SK-N-MC (cell line): ENCODE measurements around the gene PHPT1.

Experiments used
- DNase-seq: peaks from one replicate; pipeline ENCODE4 v3.0.0-alpha.2; 2011; ENCODE audit warnings: low read depth, low spot score
- H3K27ac ChIP-seq: fragments of 200-600 bp; sonication (generic); 2 replicates; pipeline ENCODE4 v1.5.1; 2016; ENCODE audit warnings: mixed run types
- H3K36me3 ChIP-seq: fragments of 200-600 bp; sonication (generic); 2 replicates; pipeline ENCODE4 v1.6.1; 2017; ENCODE audit warnings: antibody characterized with exemption, low read length, mixed read lengths; ENCODE audit not compliant: insufficient read depth
- H3K4me3 ChIP-seq: fragments of 200-600 bp; sonication (generic); 2 replicates; pipeline ENCODE4 v1.5.1; 2016
- H3K9ac ChIP-seq: fragments of 200-600 bp; sonication (generic); 2 replicates; pipeline ENCODE4 v1.8.0; 2017; ENCODE audit warnings: mixed run types, mixed read lengths; ENCODE audit not compliant: insufficient read length
- H3K9me3 ChIP-seq: fragments of 200-600 bp; sonication (generic); 2 replicates; pipeline ENCODE4 v1.6.1; 2017; ENCODE audit warnings: low read depth, mild to moderate bottlenecking, antibody characterized with exemption, low read length, moderate library complexity, mixed read lengths
- EZH2 ChIP-seq: fragments of 200-600 bp; sonication (generic); IDR thresholded peaks from one replicate; pipeline ENCODE4 v1.6.1; 2017; ENCODE audit warnings: antibody characterized with exemption
- FOXP2 ChIP-seq: optimal IDR thresholded peaks from 2 replicates; pipeline ENCODE3; 2011; ENCODE audit warnings: mild to moderate bottlenecking, moderate library complexity; ENCODE audit not compliant: insufficient read depth; ENCODE audit errors: extremely low read length, control extremely low read depth
- POLR2AphosphoS5 ChIP-seq: IDR thresholded peaks from 2 replicates; pipeline ENCODE4 v1.6.1; 2012; ENCODE audit warnings: mild to moderate bottlenecking, low read depth, low read length, borderline replicate concordance

PHPT1 gene

DNA sequence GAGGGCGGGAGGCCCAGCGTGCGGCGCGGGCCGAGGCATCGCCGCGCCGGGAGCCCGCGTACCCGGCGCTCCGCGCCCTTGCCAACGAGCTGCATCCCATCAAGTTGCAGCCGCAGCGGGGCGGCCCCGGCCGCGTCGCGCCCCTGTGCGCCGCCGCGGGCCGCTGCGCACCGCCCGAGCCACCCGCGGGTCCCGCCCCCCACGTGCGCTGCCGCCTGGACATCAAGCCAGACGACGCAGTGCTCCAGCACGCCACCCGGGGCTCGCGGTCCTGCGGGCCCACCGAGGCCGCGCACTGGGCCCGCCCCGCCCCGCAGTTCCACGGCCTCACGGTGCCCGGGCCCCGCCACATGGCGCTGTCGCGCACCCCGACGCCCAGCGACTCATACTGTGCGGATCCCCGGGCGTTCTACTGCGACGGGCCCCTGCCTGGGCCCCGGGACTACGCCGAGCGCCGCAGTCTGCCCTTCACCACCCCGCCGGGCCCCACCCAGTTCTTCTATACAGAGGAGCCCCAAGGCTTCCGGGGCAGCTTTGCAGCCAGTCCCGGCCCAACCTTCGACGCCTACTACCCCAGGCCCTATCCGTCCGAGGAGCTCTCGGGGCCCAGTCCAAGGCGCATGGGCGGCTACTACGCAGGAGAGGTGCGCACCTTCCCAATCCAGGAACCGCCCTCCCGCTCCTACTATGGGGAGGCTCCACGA is 4.3 kb upstream of the PHPT1 start:
- TF ChIP-seq FOXP2, result no peak
- no peak for TF ChIP-seq EZH2
- TF ChIP-seq POLR2AphosphoS5, result no peak
- DNase-seq, result no peak
- no peaks in the 10 kb centered on the region for H3K36me3 ChIP-seq
- H3K27ac ChIP-seq, result no peak overlapping the region
- no peak overlapping the region for H3K9ac ChIP-seq
- no peaks in the 10 kb centered on the region for H3K9me3 ChIP-seq
- no peak overlapping the region for H3K4me3 ChIP-seq

DNA sequence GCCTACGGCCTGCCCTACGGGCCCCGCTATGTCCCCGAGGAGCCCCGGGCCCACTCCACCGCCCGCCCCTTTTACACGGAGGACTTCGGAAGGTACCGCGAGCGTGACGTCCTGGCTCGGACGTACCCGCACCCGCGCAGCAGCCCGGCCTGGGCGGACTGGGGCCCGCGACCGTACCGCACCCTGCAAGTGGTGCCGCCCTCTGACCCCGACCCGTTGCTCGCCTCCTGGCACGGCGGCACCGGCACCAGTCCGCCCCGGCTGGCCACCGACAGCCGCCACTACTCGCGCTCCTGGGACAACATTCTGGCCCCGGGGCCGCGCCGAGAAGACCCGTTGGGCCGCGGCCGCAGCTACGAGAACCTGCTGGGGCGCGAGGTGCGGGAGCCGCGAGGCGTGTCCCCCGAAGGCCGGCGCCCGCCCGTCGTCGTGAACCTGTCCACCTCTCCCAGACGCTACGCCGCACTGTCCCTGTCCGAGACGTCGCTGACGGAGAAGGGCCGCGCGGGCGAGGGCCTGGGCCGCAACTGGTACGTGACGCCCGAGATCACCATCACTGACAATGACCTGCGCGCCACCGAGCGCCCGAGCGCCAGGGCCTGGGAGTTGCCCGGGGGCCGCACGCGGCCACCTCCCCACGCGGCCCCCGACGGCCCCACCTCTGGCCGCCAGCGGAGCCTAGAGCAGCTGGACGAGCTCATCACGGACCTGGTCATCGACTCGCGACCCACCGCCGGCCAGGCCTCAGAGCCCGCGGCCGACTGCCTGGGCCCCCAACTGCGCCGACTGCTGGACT is 3.5 kb upstream of the PHPT1 start:
- no peak overlapping the region for H3K27ac ChIP-seq
- no peak overlapping the region for H3K9ac ChIP-seq
- TF ChIP-seq POLR2AphosphoS5 (no peak), EZH2 (no peak), FOXP2 (no peak)
- H3K9me3 ChIP-seq, result no peaks in the 10 kb centered on the region
- no peaks in the 10 kb centered on the region; the same call in 1 of the 2 replicates for H3K36me3 ChIP-seq
- no peak overlapping the region for H3K4me3 ChIP-seq
- DNase-seq, result no peak

DNA sequence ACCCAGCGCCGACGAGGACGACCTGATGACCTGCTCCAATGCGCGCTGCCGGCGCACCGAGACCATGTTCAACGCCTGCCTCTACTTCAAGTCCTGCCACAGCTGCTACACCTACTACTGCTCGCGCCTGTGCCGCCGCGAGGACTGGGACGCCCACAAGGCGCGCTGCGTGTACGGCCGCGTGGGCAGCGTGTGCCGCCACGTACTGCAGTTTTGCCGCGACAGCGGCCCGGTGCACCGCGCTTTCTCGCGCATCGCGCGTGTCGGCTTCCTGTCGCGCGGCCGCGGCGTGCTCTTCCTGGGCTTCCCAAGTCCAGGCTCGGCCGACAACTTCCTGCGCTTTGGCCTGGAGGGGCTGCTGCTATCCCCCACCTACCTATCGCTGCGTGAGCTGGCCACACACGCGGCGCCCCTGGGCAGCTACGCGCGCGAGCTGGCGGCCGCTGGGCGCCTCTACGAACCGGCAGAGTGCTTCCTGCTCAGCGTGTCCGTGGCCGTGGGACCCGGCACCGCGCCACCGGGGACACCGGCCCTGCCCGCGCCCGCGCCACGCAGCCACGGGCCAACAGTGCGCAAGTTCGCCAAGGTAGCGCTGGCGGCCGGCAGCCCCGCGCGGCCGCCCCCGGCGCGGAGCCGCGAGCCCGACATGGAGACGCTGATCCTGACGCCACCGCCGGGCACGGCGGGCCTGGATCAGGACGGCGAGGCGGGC is 2.7 kb upstream of the PHPT1 start:
- no peak overlapping the region for H3K27ac ChIP-seq
- H3K9ac ChIP-seq, result no peak overlapping the region
- H3K36me3 ChIP-seq, result no peaks in the 10 kb centered on the region; the same call in 1 of the 2 replicates
- no peak for DNase-seq
- no peaks in the 10 kb centered on the region for H3K9me3 ChIP-seq
- H3K4me3 ChIP-seq, result peak overlapping the region; percentile 88
- TF ChIP-seq EZH2 (no peak), FOXP2 (no peak), POLR2AphosphoS5 (no peak)

DNA sequence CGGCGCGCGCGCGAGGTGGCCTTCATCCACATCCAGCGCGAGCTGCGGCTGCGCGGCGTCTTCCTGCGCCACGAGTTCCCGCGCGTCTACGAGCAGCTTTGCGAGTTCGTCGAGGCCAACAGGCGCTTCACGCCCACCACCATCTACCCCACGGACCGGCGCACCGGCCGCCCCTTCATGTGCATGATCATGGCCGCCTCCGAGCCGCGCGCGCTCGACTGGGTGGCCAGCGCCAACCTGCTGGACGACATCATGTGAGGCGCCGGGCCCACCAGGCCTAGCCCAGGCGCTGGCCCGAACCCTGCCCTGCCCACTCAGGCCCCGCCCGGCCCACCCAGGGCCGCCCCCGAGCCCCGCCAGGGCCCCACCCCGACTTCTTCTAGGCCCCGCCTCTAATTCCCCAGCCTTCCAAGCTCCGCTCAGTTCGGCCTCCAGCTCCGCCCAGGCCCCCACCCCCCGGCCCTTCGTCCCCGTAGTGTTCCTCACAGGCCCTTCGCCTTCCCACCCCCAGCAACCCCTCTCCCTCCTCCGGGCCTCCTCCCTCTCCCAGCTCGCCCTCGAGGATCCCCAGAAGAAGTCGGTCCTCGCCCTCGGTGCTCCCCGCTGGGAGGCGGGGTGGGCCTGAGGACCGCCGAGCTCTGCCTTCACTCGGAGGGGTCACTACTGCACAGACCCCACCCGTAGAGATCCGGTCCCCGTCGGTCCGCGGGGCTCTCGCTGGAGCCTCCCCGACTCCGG is 2.0 kb upstream of the PHPT1 start:
- no peak for DNase-seq
- no peaks in the 10 kb centered on the region for H3K9me3 ChIP-seq
- no peaks in the 10 kb centered on the region; the same call in 1 of the 2 replicates for H3K36me3 ChIP-seq
- peak overlapping the region; percentile 88 for H3K4me3 ChIP-seq
- no peak overlapping the region for H3K9ac ChIP-seq
- TF ChIP-seq POLR2AphosphoS5 (peak; percentile 22; the same call in 1 of the 2 replicates), EZH2 (no peak)
- H3K27ac ChIP-seq, result no peak overlapping the region

DNA sequence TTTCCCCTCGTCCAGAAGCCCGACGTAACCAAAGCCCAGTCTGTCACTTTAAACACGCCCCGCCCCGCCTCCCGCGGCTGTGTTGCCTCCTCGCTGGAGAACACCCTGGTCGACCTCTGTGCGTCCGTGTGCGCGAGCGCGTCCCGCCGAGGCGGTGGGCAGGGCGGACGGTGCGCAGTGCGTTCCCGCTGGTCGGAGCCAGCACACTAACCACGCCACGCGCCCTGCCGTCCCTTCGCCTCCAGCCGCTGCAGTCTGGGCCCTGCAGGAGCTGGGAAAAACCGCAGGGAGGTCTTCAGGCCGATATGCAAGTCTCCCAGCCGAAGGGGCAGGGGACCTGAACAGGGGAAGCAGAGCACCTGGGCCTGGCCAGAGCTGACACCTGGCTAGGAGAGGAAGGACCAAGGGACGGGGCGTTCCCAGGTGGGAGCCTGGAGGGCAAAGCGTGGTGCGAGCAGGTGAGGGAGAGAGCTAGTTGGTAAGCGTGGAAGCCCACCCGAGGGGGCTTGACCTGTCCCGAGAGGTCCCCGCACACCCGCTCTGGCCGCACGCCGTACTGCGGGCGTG is 1.3 kb upstream of the PHPT1 start:
- no peak for DNase-seq
- Histone ChIP-seq H3K27ac (peak overlapping the region; percentile 87; the same call in 1 of the 2 replicates), H3K9me3 (no peaks in the 10 kb centered on the region), H3K9ac (peak overlapping the region; percentile 77), H3K4me3 (peak overlapping the region; percentile 88), H3K36me3 (no peaks in the 10 kb centered on the region; the same call in 1 of the 2 replicates)
- TF ChIP-seq POLR2AphosphoS5, result peak; percentile 34; the same call in 1 of the 2 replicates
- no peak for TF ChIP-seq FOXP2

DNA sequence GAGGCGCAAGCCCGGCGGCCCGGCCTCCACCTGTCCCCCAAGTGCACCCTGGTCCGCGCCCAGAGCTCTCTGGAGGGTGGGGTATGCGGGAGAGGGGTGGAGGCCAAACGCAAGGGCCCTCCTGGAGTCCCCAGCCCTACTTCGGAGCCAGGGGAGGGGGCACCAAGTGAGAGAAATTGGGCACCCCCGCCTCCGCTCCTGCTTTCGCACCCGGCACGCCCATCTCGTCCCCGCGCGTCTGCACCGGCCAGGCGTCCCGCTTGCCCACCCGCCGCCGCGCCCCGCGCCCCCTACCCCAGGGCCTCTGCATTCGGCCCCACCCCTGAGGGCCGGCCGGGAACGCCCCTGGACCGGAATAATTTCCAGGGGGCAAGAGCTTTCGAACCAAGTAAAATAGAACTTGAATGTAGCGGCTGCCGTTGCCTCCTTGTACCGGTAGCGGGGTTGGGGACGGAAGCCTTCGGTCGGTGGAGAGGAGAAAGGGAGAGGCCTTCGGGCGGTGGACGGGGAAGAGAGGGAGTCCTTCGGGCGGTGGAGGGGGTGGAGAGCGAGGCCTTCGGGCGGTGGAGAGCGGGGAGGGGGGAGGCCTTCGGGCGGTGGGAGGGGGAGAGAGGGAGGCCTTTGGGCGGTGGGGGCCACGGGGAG is 694 bp upstream of the PHPT1 start:
- H3K4me3 ChIP-seq, result peak overlapping the region; percentile 88
- DNase-seq, result no peak
- H3K36me3 ChIP-seq, result no peaks in the 10 kb centered on the region; the same call in 1 of the 2 replicates
- TF ChIP-seq FOXP2 (no peak), EZH2 (no peak), POLR2AphosphoS5 (no peak)
- peak overlapping the region; percentile 87 for H3K27ac ChIP-seq
- H3K9ac ChIP-seq, result peak overlapping the region; percentile 77
- no peaks in the 10 kb centered on the region for H3K9me3 ChIP-seq
